Cardiac fibroblast (primary cell): ENCODE results near the gene SPEG.

Experiments used
- DNase-seq, 2 donors: peaks; one replicate each; pipeline versions ENCODE4 v3.0.0 to v3.0.0-alpha.2; 2010; ENCODE audit warnings: low read depth in 2 of 2
- H3K4me3 ChIP-seq, 2 donors: replicated peaks in 1 of 2; 1 replicate in 1 of 2; 2 replicates in 1 of 2; pipeline ENCODE4 v1.5.1; 2011; ENCODE audit warnings: low read depth in 2 of 2, low read length in 2 of 2, mild to moderate bottlenecking in 2 of 2, moderate library complexity in 1 of 2
- CTCF ChIP-seq: IDR thresholded peaks from one replicate; pipeline ENCODE4 v1.5.1; 2011; ENCODE audit warnings: low read depth, mild to moderate bottlenecking, low read length, inconsistent platforms

SPEG gene

GRCh38 chr2:219452361-219453317, 18.0 kb downstream of the SPEG start:
- no peak for TF ChIP-seq CTCF
- peak; percentile 96 to 97 for DNase-seq
- H3K4me3 ChIP-seq, result no peak overlapping the region

GRCh38 chr2:219453671-219454590, 19.3 kb downstream of the SPEG start:
- no peak for TF ChIP-seq CTCF
- DNase-seq, result peak; percentile 86 to 96
- no peak overlapping the region for H3K4me3 ChIP-seq

DNA sequence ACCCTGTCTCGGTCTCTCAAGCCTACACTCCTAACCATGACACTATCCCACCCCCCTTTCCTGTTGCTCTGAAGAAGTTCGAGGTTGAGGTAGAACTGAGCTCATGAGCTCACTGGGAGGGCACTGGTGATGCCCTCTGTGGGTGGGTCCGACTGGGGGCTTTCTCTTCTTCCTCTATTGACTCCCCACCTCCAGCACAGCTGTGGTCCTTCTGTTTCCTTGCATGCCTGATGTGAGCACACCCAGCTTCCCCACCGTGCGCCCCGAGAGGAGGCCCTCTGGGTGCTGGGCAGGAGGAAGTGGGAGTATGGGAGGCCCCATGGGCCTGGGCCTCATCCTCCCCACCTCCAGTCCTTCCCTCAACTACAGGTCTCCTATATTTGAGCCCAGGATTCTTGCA, 20.9 kb downstream of the SPEG start:
- no peak for DNase-seq
- H3K4me3 ChIP-seq, result no peak overlapping the region
- TF ChIP-seq CTCF, result no peak

DNA sequence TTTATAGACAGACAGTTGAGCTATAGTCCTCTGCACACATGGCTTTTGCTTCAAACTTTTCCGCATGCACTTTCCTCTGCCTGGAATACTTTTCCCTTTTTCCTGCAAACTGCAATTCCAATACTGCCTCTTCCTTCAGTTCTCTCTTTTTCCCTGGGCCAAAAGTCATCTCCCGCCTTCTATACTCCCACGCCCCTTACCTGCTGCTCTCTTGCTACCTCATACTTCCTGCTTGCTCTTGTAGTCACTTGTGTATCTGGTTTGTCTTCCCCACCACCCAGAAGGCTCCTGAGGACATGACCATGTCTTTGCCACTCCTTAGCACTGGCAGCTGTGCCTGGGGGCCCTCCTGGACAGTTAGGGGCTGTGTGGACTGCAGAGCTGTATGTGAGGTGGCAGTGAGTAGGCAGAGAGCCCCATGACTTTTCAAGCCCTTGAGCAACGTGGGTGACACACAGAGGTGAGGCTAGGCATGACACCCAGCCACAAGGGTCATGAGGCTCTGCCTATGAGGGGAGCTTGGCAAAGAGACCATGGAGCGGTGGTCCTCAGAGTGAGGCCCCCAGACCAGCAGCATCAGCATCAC, 23.2 kb downstream of the SPEG start:
- no peak overlapping the region for H3K4me3 ChIP-seq
- no peak for DNase-seq
- no peak for TF ChIP-seq CTCF

DNA sequence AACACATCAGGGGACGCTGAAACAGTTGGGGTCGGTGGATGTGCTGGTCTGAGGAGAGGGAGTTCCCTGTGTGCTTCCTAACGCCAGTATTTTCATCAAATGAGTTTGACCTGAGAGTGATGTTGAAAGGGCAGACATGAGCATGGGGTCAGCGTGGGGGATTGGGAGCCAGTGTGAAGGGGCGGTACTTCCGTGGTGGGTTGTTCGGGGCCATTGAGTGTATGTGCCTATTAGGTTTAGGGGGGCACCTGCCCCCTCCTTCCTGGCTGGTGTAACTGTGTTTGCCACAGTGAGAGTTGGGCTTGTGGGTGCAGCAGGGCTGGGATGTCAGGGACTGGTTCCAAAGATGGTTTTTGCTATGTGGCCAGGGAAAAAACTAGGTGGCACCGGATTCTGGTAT, 24.4 kb downstream of the SPEG start:
- no peak for TF ChIP-seq CTCF
- no peak overlapping the region for H3K4me3 ChIP-seq

DNA sequence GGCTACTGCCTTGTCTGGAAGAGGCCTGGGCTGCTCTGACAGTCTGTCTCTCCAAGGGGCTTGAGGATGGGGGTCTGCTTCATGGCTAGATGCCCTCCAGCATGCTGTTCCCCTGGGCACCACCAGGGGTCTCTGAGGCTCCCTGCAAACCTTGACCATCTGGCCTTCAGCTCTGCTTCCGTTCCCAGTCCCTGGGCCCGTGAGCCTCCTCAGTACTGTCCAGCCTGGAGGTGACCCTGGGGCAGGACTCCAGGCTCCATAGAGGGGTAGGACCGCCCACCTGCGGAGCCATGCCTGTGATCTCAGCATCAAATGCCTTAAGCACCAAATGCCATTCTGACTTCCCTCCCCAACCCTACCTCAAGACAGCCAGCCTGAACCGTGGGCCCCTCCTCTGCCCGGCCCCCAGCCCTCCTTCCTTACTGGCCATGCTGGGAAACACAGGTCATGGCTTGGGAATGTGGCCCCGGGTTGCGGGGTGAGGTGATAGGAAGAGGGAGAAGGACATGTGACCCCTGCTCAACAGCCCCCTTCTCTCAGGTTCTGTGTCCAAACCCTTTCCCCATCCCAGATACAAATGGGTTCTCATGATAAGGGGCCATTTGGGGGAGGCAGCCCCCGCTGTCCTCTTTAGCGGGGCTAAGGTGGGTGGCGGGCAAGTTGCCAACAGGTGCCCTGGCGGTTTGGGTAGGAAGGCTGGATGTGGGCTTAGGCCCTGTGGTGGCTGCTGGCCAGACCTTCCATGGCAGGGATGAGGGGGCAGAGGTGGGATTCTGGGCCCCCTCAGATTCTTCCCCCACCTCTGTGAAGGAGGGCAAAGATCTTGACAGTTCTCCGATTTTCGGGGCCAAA, 25.0 kb downstream of the SPEG start:
- DNase-seq, result peak; percentile 65 to 72
- H3K4me3 ChIP-seq, result no peak overlapping the region
- TF ChIP-seq CTCF, result peak; percentile 99

More for the DNA sequence above, 24.4 kb downstream of the SPEG start:
- DNase-seq, result no peak
